GM19193 (cell line): ENCODE measurements around the gene CTSW.

Experiments
- POLR2A ChIP-seq: IDR thresholded peaks from 4 replicates; pipeline ENCODE4 v1.6.1; 2011; ENCODE audit not compliant: insufficient read depth, insufficient read length; ENCODE audit errors: extremely low read depth

Gene CTSW

GRCh38 chr11:65861533-65862183 is 18.0 kb upstream of the CTSW start:
- TF ChIP-seq POLR2A, result no peak

GRCh38 chr11:65862191-65862735 is 17.4 kb upstream of the CTSW start:
- TF ChIP-seq POLR2A, result no peak

- no peak for TF ChIP-seq POLR2A
Observed at GRCh38 chr11:65862941-65863888, 16.4 kb upstream of the CTSW start.

- peak; percentile 21 for TF ChIP-seq POLR2A
Observed at GRCh38 chr11:65863889-65864705, 15.5 kb upstream of the CTSW start.

GRCh38 chr11:65864706-65865471 is 14.7 kb upstream of the CTSW start:
- no peak for TF ChIP-seq POLR2A

GRCh38 chr11:65865550-65866172 is 14.0 kb upstream of the CTSW start:
- TF ChIP-seq POLR2A, result no peak

GRCh38 chr11:65866509-65867283 is 12.9 kb upstream of the CTSW start:
- TF ChIP-seq POLR2A, result no peak

- no peak for TF ChIP-seq POLR2A
Observed at GRCh38 chr11:65867284-65868071, 12.2 kb upstream of the CTSW start.

GRCh38 chr11:65868076-65868667 is 11.5 kb upstream of the CTSW start:
- TF ChIP-seq POLR2A, result no peak

- TF ChIP-seq POLR2A, result no peak
Observed at GRCh38 chr11:65868907-65869306, 10.7 kb upstream of the CTSW start.

GRCh38 chr11:65869643-65870306 is 9.9 kb upstream of the CTSW start:
- TF ChIP-seq POLR2A, result no peak
